Measurements from ENCODE around the gene MTREX.

Gene MTREX

GRCh38 chr5:55385846-55386245 is 78.1 kb downstream of the MTREX start:
- no peak for DNase-seq

- no peak for DNase-seq
These were observed 78.6 kb downstream of the MTREX start for GRCh38 chr5:55386356-55386755.

- DNase-seq: no peak
These were observed 80.1 kb downstream of the MTREX start for GRCh38 chr5:55387865-55388264.

- no peak for DNase-seq
These were observed 83.9 kb downstream of the MTREX start for GRCh38 chr5:55391707-55392106.

GRCh38 chr5:55392669-55393068 is 84.9 kb downstream of the MTREX start:
- no peak for DNase-seq

- DNase-seq: no peak
These were observed 85.8 kb downstream of the MTREX start for GRCh38 chr5:55393501-55394175.

GRCh38 chr5:55402199-55402598 is 94.4 kb downstream of the MTREX start:
- no peak for DNase-seq

GRCh38 chr5:55406292-55406691 is 98.5 kb downstream of the MTREX start:
- peak; percentile 85 for DNase-seq

- DNase-seq: no peak
These were observed 99.4 kb downstream of the MTREX start for GRCh38 chr5:55407059-55407684.

- no peak for DNase-seq
These were observed 100.2 kb downstream of the MTREX start for GRCh38 chr5:55407984-55408383.

GRCh38 chr5:55409775-55410174 is 102.0 kb downstream of the MTREX start:
- DNase-seq: no peak

- no peak for DNase-seq
These were observed 103.1 kb downstream of the MTREX start for GRCh38 chr5:55410845-55411244.

GRCh38 chr5:55411876-55412275 is 104.1 kb downstream of the MTREX start:
- no peak for DNase-seq

GRCh38 chr5:55413644-55414043 is 105.9 kb downstream of the MTREX start:
- no peak for DNase-seq

GRCh38 chr5:55415071-55415470 is 107.3 kb downstream of the MTREX start:
- no peak for DNase-seq

GRCh38 chr5:55416306-55416705 is 108.5 kb downstream of the MTREX start:
- DNase-seq: no peak

- DNase-seq: no peak
These were observed 111.5 kb downstream of the MTREX start for GRCh38 chr5:55418994-55419968.

- no peak for DNase-seq
These were observed 113.3 kb downstream of the MTREX start for GRCh38 chr5:55421074-55421529.

GRCh38 chr5:55426455-55426854 is 118.7 kb downstream of the MTREX start:
- DNase-seq: no peak

GRCh38 chr5:55427157-55427556 is 119.4 kb downstream of the MTREX start:
- no peak for DNase-seq

- no peak for DNase-seq
These were observed 121.4 kb downstream of the MTREX start for GRCh38 chr5:55429221-55429612.

GRCh38 chr5:55429613-55430253 is 121.9 kb downstream of the MTREX start:
- DNase-seq: no peak

GRCh38 chr5:55432549-55432948 is 124.8 kb downstream of the MTREX start:
- no peak for DNase-seq
